Smooth muscle cell (in vitro differentiated cells): Measurements from ENCODE around the gene FAM3B. TPM values are rescaled to one million over a fixed set of nuclear protein-coding genes. Genes with fewer than 3 reads are reported as not detected.

Source experiments
- DNase-seq: peaks from one replicate; lab custom pipeline; 2025; ENCODE audit not compliant: unreplicated experiment; lab: John Stamatoyannopoulos, UW
- H2AFZ ChIP-seq: fragments of 200-600 bp; sonication (generic); 2 replicates; pipeline ENCODE4 v1.6.0; 2016; ENCODE audit warnings: antibody characterized with exemption, low read depth, mild to moderate bottlenecking
- H3F3A ChIP-seq: fragments of 200-600 bp; sonication (generic); 2 replicates; pipeline ENCODE4 v1.6.0; 2017; ENCODE audit warnings: antibody characterized with exemption, low read depth
- H3K27ac ChIP-seq: fragments of 200-600 bp; sonication (generic); 2 replicates; pipeline ENCODE4 v1.5.1; 2016; ENCODE audit warnings: low read depth, mild to moderate bottlenecking
- H3K27me3 ChIP-seq: fragments of 200-600 bp; sonication (generic); 2 replicates; pipeline ENCODE4 v1.6.1; 2016; ENCODE audit warnings: low read depth, mild to moderate bottlenecking
- H3K36me3 ChIP-seq: fragments of 200-600 bp; sonication (generic); 2 replicates; pipeline ENCODE4 v1.5.1; 2016; ENCODE audit warnings: low read depth
- H3K4me1 ChIP-seq: fragments of 200-600 bp; sonication (generic); 2 replicates; pipeline ENCODE4 v1.5.1; 2016; ENCODE audit warnings: low read depth
- H3K4me2 ChIP-seq: fragments of 200-600 bp; sonication (generic); 2 replicates; pipeline ENCODE4 v1.6.0; 2016; ENCODE audit warnings: mild to moderate bottlenecking
- H3K4me3 ChIP-seq: fragments of 200-600 bp; sonication (generic); 2 replicates; pipeline ENCODE4 v1.5.1; 2016; ENCODE audit warnings: mild to moderate bottlenecking
- H3K79me2 ChIP-seq: fragments of 200-600 bp; sonication (generic); 2 replicates; pipeline ENCODE4 v1.6.0; 2016; ENCODE audit warnings: low read depth, mild to moderate bottlenecking
- H3K9ac ChIP-seq: fragments of 200-600 bp; sonication (generic); 2 replicates; pipeline ENCODE4 v1.6.0; 2016; ENCODE audit warnings: low read depth
- H3K9me3 ChIP-seq: fragments of 200-600 bp; sonication (generic); replicated peaks from 2 replicates; pipeline ENCODE4 v1.5.1; 2016; ENCODE audit warnings: low read depth
- H4K20me1 ChIP-seq: fragments of 200-600 bp; sonication (generic); 2 replicates; pipeline ENCODE4 v1.6.0; 2016; ENCODE audit warnings: low read depth
- CTCF ChIP-seq: fragments of 200-600 bp; sonication (generic); IDR thresholded peaks from 2 replicates; pipeline ENCODE4 v1.5.1; 2017; ENCODE audit warnings: borderline replicate concordance, mild to moderate bottlenecking, antibody characterized with exemption; ENCODE audit not compliant: insufficient read depth, poor library complexity, severe bottlenecking
- WGBS: methylation state at CpG from one replicate; pipeline ENCODE4 v1.1.7; 2016; ENCODE audit warnings: low lambda C conversion rate; 5-methylcytosine and 5-hydroxymethylcytosine counted together
- polyA plus RNA-seq: library from polyadenylated mRNA; unstranded; fragments of >200 nt; fragmentation: Nextera tagmentation; extraction: Ambion mirVana; gene quantifications from 2 replicates; pipeline ENCODE4 v1.2.1, GENCODE V29; 2016
- total RNA-seq: library from RNA; depleted of rRNA; stranded (reverse); fragments of >200 nt; gene quantifications from 2 replicates; pipeline ENCODE4 v1.2.3, GENCODE V29; 2014

Gene FAM3B
- total and polyA plus RNA-seq, 2 experiments from 2014 or later = 0.18 TPM; not detected in 1

GRCh38 chr21:41294548-41295231, 21.9 kb upstream of the FAM3B start:
- WGBS = 96% methylated on average over 1 of the region's 1 CpG
- H3K36me3 ChIP-seq = no peaks in the 10 kb centered on the region
- H3K9me3 ChIP-seq = no peaks in the 10 kb centered on the region
- H3K27ac ChIP-seq = no peak overlapping the region
- TF ChIP-seq CTCF = no peak
- no peaks in the 10 kb centered on the region for H3K4me1 ChIP-seq
- H3K27me3 ChIP-seq = no peaks in the 10 kb centered on the region
- no peak for DNase-seq
- no peak overlapping the region for H3K4me2 ChIP-seq
- H3K4me3 ChIP-seq = no peak overlapping the region
- no peak overlapping the region for H3K9ac ChIP-seq
- no peaks in the 10 kb centered on the region for H3F3A ChIP-seq
- no peaks in the 10 kb centered on the region for H3K79me2 ChIP-seq
- H4K20me1 ChIP-seq = no peaks in the 10 kb centered on the region
- H2AFZ ChIP-seq = no peak overlapping the region

GRCh38 chr21:41295721-41296254, 20.8 kb upstream of the FAM3B start:
- Histone ChIP-seq H3K4me3 (no peak overlapping the region), H3K9ac (no peak overlapping the region), H3K4me2 (no peak overlapping the region), H3K27me3 (no peaks in the 10 kb centered on the region), H3K27ac (no peak overlapping the region), H2AFZ (no peak overlapping the region), H3K9me3 (no peaks in the 10 kb centered on the region), H3K36me3 (no peaks in the 10 kb centered on the region), H3K4me1 (no peaks in the 10 kb centered on the region), H3F3A (no peaks in the 10 kb centered on the region), H3K79me2 (no peaks in the 10 kb centered on the region), H4K20me1 (no peaks in the 10 kb centered on the region)
- no peak for TF ChIP-seq CTCF
- DNase-seq = no peak
- 88% methylated on average over 4 of the region's 4 CpGs for WGBS

GRCh38 chr21:41302976-41303375, 13.6 kb upstream of the FAM3B start:
- H3K9me3 ChIP-seq = no peaks in the 10 kb centered on the region
- H3K79me2 ChIP-seq = no peaks in the 10 kb centered on the region
- no peaks in the 10 kb centered on the region for H4K20me1 ChIP-seq
- no peak for TF ChIP-seq CTCF
- no peak overlapping the region for H2AFZ ChIP-seq
- no peak overlapping the region for H3K4me2 ChIP-seq
- H3F3A ChIP-seq = no peaks in the 10 kb centered on the region
- H3K4me3 ChIP-seq = no peak overlapping the region
- H3K4me1 ChIP-seq = no peaks in the 10 kb centered on the region
- H3K27me3 ChIP-seq = peaks cover 14% of the 10 kb centered on the region
- no peak overlapping the region for H3K27ac ChIP-seq
- WGBS = 86% methylated on average over 1 of the region's 1 CpG
- no peak for DNase-seq
- no peak overlapping the region for H3K9ac ChIP-seq
- no peaks in the 10 kb centered on the region for H3K36me3 ChIP-seq

- Histone ChIP-seq H3K9me3 (no peaks in the 10 kb centered on the region), H3K9ac (no peak overlapping the region), H3K4me2 (no peak overlapping the region), H3K4me3 (no peak overlapping the region), H2AFZ (no peak overlapping the region), H4K20me1 (no peaks in the 10 kb centered on the region), H3K27ac (no peak overlapping the region), H3K36me3 (no peaks in the 10 kb centered on the region), H3K79me2 (no peaks in the 10 kb centered on the region), H3K27me3 (peaks cover 18% of the 10 kb centered on the region), H3K4me1 (no peaks in the 10 kb centered on the region), H3F3A (no peaks in the 10 kb centered on the region)
- no peak for DNase-seq
- no peak for TF ChIP-seq CTCF
- 93% methylated on average over 34 of the region's 40 CpGs for WGBS
Measured at GRCh38 chr21:41304068-41304720, 12.4 kb upstream of the FAM3B start.
